ENCODE measurements around the gene KIF25.

Gene KIF25

GRCh38 chr6:167980911-167981580 lies 16.4 kb upstream of the KIF25 start:
- DNase-seq (ENCODE audit: insufficient read length, low spot score), result no peak
- no peak for FAIRE-seq
- TF ChIP-seq CTCF (IDR thresholded peaks at IDR 0.05; ENCODE audit: insufficient read depth, missing control alignments), result no peak

DNA sequence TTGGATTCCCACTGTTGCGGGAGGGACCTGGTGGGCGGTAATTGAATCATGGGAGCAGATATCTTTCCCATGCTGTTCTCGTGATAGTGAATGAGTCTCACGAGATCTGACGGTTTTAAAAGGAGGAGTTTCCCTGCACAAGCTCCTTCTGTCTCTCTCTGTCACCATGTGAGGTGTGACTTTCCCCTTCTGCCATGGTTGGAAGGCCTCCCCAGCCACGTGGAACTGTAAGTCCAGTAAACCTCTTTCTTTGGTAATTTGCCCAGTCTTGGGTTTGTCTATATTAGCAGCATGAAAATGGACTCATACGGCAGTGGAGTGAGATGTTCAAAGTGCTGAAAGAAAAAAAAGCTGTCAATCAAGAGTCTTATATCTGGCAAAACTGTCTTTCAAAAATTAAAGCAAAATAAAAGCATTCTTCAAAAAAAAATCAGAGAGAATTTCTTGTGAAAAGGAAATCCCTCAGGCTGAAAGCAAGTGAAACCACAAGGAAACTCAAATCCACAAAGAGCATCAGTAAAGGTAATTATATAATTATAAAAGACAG lies 15.5 kb upstream of the KIF25 start:
- no peak for DNase-seq (ENCODE audit: insufficient read length, low spot score)
- no peak for TF ChIP-seq CTCF (IDR thresholded peaks at IDR 0.05; ENCODE audit: insufficient read depth, missing control alignments)
- no peak for FAIRE-seq

DNA sequence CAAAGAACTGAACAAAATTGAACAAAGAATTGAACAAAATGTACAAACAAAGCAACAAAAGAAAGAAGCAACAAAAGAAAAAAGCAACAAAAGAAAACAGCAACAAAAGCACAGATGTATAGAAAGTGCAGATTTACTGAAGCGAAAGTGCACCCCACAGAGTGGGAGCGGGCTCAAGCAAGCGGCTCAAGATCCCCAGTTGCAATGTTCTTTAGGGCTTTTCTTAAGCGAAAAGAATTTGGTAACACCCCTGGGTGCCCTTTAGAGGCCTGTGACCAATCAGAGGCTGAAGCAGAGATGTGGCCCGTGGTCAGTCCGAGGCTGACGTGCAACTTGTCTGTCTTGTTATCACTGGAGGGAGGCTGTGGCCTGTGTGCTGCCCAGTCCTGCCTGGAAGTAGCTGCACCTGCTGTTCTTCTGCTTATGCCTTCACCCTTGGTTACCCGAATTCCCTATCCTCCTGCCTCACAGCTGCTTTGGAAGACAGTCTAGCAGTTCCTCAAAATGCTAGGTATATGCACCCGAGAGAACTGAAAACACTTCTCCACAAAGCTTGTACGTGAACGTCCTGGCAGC lies 13.2 kb upstream of the KIF25 start:
- FAIRE-seq, result no peak
- DNase-seq (ENCODE audit: insufficient read length, low spot score), result no peak
- TF ChIP-seq CTCF (IDR thresholded peaks at IDR 0.05; ENCODE audit: insufficient read depth, missing control alignments), result no peak

GRCh38 chr6:167984876-167985604 lies 12.4 kb upstream of the KIF25 start:
- no peak for FAIRE-seq
- TF ChIP-seq CTCF (IDR thresholded peaks at IDR 0.05; ENCODE audit: insufficient read depth, missing control alignments), result no peak
- no peak for DNase-seq (ENCODE audit: insufficient read length, low spot score)

DNA sequence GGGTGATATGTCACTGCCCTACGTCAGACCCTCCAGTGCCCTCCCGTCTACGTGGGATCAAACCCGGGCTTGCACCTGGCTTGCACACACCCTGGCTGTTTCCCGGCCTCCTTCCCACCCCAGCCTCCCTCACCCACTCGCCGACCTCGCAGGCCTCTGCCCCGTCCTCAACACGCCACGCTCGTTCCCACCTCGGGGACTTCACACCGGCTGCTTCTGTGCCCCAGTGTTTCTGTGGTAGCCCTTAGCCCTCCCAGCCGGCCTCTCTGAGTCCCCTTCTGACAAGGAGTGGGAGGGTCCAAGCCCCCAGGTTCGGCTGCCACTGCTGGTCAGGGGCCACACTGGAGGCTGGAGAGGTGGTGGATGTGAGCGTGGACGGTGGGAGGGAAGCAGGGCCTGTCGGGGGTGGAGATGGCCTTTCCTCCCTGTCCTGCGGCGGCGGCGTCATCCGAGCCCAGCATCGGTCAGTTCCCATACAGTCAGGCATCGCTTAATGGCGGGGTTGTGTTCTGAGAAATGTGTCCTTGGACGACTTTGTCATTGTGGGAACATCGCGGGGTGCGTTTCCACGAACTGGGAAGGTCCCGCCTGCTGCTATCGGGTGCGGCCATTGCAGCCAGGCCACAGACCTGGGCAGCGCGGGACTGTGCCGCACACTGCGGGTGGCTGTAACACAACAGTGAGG lies 11.4 kb upstream of the KIF25 start:
- DNase-seq (ENCODE audit: insufficient read length, low spot score) (no peak), FAIRE-seq (no peak)
- TF ChIP-seq CTCF (IDR thresholded peaks at IDR 0.05; ENCODE audit: insufficient read depth, missing control alignments), result no peak

- DNase-seq (ENCODE audit: insufficient read length, low spot score) (no peak), FAIRE-seq (no peak)
- TF ChIP-seq CTCF (IDR thresholded peaks at IDR 0.05; ENCODE audit: insufficient read depth, missing control alignments), result no peak
Measured at GRCh38 chr6:167987396-167988153, 9.9 kb upstream of the KIF25 start.
